ENCODE measurements around the gene STK11IP. TPM values are rescaled to one million over a fixed set of nuclear protein-coding genes. Genes with fewer than 3 reads are reported as not detected.

Gene STK11IP
- total RNA-seq, 2 donors from 2014 or later = 12.4 to 14.1 TPM

- ATAC-seq (no peak), DNase-seq (no peak)
- intact Hi-C loops (cut with DNase I) = no loop called here
These were observed 23.0 kb upstream of the STK11IP start for GRCh38 chr2:219574484-219575311.

DNA sequence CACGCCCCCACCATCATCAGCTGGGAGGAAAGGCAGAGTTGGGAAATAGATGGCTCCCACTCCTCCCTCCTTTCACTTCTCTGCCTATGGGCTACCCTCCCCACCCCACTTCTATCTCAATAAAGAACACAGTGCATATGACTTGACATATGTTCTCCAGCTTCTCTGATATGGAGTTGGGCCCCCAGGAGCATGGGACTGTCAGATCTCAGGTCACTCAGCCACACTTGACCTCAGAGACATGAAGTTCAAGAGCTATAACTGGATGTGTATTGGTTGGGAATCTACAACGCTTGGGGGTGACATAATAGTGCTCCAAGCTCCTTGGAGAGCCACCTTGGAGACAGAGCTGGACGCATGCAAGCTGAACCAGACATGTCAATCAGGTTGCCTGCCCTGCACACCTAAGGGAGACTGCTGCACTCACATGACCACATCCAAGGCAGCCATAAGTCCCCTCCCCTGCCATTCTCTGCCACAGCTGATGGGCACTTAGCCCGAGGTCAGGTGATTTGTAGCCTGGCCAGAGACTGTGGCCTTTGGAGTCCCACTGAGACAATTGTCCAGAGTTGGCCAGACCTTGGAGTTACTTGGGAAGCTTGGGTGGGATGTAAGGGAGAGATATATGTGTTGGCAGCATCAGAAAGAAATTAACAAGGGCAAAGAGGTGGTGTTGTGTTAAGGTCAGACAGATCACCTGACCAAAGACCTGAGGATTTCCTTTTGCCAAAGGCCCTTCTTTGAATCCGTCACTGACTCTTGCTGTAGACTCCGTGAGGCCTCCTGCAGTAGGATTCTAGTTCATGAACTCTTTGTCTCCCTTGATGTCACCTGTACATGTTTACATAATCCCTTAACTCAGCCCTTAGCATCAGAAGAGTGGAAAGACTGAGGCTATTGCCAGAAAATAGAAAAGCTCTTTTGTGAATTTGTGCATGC, 21.8 kb upstream of the STK11IP start:
- ATAC-seq = no peak
- intact Hi-C loops (cut with DNase I) = no loop called here
- DNase-seq = no peak

- DNase-seq (no peak), ATAC-seq (peak in 1 of 2 donors; percentile 7)
- intact Hi-C loops (cut with DNase I) = no loop called here
These were observed 20.9 kb upstream of the STK11IP start for GRCh38 chr2:219576505-219577388.

- no peak for ATAC-seq
- intact Hi-C loops (cut with DNase I) = no loop called here
- DNase-seq = no peak
These were observed 18.6 kb upstream of the STK11IP start for GRCh38 chr2:219578811-219579613.

DNA sequence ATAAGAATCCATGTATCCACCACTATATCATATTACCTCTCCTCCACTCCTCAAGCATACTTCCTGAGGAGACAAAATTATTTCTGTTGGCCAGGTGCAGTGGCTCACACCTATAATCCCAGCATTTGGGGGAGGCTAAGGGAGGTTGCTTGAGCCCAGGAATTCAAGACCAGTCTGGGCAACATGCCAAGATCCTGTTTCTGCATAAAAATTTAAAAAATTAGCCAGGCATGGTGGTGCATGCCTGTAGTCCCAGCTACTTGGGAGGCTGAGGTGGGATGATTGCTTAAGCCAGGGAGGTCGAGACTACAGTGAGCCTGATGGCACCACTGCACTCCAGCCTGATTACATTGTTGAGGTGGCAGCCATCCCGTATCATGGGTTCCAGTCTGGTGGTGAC, 16.3 kb upstream of the STK11IP start:
- ATAC-seq = no peak
- intact Hi-C loops (cut with DNase I) = no loop called here
- DNase-seq = no peak

DNA sequence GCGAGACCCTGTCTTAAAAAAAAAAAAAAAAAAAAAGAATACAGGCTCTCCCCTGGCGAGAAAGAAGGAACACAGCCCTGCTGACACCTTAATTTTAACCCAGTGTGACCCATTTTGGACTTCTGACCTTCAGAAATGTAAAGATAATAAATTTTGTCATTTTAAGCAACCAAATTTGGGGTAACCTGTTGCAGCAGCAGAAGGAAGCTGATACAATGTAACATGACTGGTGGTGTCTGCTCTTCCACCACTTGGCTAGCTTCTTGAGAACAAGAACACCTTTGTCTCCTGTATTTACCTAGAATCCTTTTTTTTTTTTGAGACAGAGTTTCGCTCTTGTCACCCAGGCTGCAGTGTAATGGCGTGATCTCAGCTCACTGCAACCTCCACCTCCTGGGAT, 6.6 kb upstream of the STK11IP start:
- intact Hi-C loops (cut with DNase I) = no loop called here

DNA sequence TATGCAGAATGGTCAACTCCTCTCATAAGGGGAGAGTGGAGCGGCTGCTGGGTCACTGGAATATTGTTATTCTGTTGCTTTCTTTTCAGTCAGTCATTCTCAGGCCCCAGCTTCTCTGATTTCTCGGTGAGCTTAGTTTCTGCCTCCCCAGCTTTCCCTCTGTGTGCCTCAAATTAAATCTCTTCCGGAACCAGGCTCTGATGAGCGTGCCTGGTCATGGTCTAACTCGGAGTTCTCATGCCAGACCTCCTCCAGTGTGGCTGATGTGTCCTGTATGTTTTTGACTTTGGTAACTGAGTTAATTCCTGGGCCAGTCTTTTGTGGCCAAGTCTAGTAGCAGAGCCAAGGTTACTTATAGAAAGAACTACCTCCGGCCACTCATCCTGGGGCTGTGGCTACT, 4.9 kb upstream of the STK11IP start:
- no peak for DNase-seq
- intact Hi-C loops (cut with DNase I) = no loop called here
- no peak for ATAC-seq

More for the DNA sequence above, 6.6 kb upstream of the STK11IP start:
- no peak for ATAC-seq
- no peak for DNase-seq

DNA sequence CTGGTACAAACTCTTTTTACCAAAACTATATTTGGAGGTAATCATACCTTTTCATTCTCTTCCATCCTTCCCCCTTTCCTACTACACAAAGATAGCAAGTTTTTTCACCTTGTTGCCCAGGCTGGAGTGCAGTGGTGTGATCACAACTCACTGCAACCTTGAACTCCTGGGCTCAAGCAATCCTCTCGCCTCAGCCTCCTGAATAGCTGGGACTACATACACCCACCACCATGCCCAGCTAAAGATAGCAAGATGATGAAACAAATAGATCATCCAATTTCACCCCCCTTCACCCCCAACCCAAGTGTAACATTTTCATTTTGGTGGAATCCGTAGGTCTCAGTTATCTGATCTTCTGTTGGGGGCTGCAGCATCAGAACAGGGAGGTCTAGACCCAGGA, 4.5 kb upstream of the STK11IP start:
- intact Hi-C loops (cut with DNase I) = no loop called here
- DNase-seq = no peak
- ATAC-seq = no peak

DNA sequence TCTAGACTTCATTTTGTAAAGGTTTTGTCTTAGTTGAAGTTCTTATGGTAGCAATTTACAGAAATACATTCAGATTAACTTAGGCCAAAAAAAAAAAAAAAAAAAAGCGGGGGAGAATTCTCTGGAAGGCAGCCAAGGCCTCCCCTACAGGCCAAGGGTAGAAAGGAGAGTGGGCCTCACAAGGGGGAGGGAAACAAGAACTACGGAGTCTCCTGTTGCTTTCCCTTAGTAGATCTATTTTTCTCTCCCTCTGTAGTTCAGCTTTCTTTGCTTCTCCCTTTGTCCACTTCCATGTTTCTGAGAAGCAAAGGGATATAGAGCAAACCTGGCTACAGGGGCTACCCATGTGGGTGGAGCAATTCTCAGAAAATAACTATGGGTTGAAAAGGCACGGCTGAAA, 2.4 kb upstream of the STK11IP start:
- no peak for DNase-seq
- ATAC-seq = no peak
- intact Hi-C loops (cut with DNase I) = no loop called here

DNA sequence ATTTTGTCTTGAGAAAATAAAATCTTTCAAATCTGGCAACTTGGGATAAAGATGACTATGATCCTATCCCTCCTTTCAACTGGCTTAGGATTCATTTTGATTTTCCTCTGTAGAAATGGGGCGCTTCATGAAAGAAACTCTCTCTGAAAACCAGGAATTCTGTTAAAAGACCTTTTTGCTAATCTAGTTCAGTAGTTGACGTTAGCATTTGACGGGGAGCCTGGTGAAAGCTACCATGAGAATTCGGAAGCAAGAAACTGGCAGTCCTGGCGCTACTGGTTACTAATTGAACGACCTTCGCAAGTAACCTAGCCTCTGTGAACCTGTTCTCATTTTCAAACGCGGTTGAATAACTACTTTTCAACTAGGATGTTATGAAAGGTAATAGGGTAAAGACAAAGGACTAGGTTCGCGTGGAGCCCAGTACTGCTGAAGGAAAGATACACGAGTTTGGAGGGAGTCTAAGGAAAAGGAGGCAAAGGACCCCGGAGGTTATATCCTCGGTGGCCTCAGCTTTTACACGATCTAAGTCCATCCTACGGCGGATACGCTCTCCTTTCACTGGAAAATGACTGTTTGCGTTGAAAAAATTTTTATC, 604 bp upstream of the STK11IP start:
- DNase-seq (no peak), ATAC-seq (peak in 1 of 2 donors; percentile 4)
- intact Hi-C loops (cut with DNase I) = no loop called here

GRCh38 chr2:219598308-219599078, 836 bp downstream of the STK11IP start:
- intact Hi-C loops (cut with DNase I) = no loop called here
- no peak for ATAC-seq
- no peak for DNase-seq

GRCh38 chr2:219603771-219604170, 6.1 kb downstream of the STK11IP start:
- intact Hi-C loops (cut with DNase I) = no loop called here
- ATAC-seq = no peak
- DNase-seq = no peak

GRCh38 chr2:219605607-219605954, 7.9 kb downstream of the STK11IP start:
- DNase-seq (no peak), ATAC-seq (no peak)
- intact Hi-C loops (cut with DNase I) = no loop called here

GRCh38 chr2:219607931-219608330, 10.3 kb downstream of the STK11IP start:
- intact Hi-C loops (cut with DNase I) = no loop called here
- DNase-seq (no peak), ATAC-seq (no peak)

GRCh38 chr2:219608399-219608964, 10.8 kb downstream of the STK11IP start:
- DNase-seq = no peak
- intact Hi-C loops (cut with DNase I) = no loop called here
- ATAC-seq = no peak

- ATAC-seq = peak in 1 of 2 donors; percentile 14
- intact Hi-C loops (cut with DNase I) = no loop called here
- no peak for DNase-seq
These were observed 11.6 kb downstream of the STK11IP start for GRCh38 chr2:219609149-219609750.

DNA sequence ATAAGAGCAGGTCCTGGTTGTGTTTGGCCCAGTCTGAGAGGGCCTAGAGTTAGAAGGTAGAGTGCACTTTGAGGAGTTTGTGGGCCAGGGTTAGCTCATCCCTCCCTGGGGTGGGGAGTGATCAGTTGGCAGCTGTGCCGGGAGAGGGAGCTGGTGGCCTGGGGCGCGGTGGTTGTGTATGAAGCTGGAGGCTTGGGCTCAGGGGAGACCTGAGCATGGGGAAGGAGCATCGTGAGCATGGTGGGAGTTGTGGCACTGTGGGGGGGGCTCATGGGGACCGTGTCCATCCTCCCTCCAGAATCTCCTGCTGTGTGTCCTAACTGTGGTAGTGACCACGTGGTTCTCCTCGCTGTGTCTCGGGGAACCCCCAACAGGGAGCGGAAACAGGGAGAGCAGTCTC, 13.6 kb downstream of the STK11IP start:
- DNase-seq = no peak
- no peak for ATAC-seq
- intact Hi-C loops (cut with DNase I) = no loop called here
